IMR-90 (cell line): ENCODE results near the gene ZNF622. TPM values are rescaled to one million over a fixed set of nuclear protein-coding genes. Genes with fewer than 3 reads are reported as not detected.

Source experiments
- ATAC-seq: fragments of 200-7000 bp; cut with Tn5 transposase; 2 replicates; pipeline ENCODE4 v1.9.1; 2020; ENCODE audit warnings: low read depth, mild to moderate bottlenecking, moderate library complexity
- BruUV-seq: library from RNA; stranded (reverse); fragments of 400-500 nt; replicated peaks from 2 replicates; lab custom pipeline; 2021; lab: Mats Ljungman, UMichigan
- CTCF ChIA-PET: fragments of 300-600 bp; formaldehyde crosslinking; extraction: SDS; loops from one replicate; lab custom pipeline; 2021; ENCODE audit warnings: antibody characterized with exemption; lab: Yijun Ruan, JAX
- POLR2A ChIA-PET: fragments of 300-600 bp; sonication (Branson Sonifier 250); formaldehyde crosslinking; loops from one replicate; lab custom pipeline; 2022; ENCODE audit warnings: antibody characterized with exemption; ENCODE audit not compliant: unreplicated experiment; lab: Charles Lee
- DNase-seq: peaks from one replicate; pipeline ENCODE4 v3.0.0; 2013
- H2AFZ ChIP-seq: replicated peaks from 2 replicates; pipeline ENCODE3; 2013; ENCODE audit warnings: low read length, mild to moderate bottlenecking; ENCODE audit not compliant: poor library complexity
- H2AK5ac ChIP-seq: 2 replicates; pipeline ENCODE4 v1.6.1; 2013; ENCODE audit warnings: low read depth, low read length, inconsistent platforms
- H2AK9ac ChIP-seq: replicated peaks from 2 replicates; pipeline ENCODE3; 2013; ENCODE audit warnings: mild to moderate bottlenecking, low read depth, low read length, moderate library complexity; ENCODE audit not compliant: poor library complexity
- H2BK120ac ChIP-seq: 2 replicates; pipeline ENCODE4 v1.6.1; 2013; ENCODE audit warnings: low read depth, low read length, inconsistent platforms
- H2BK15ac ChIP-seq: 3 replicates; pipeline ENCODE4 v1.6.1; 2013; ENCODE audit warnings: low read depth, low read length, inconsistent platforms
- H2BK20ac ChIP-seq: 2 replicates; pipeline ENCODE4 v1.6.1; 2013; ENCODE audit warnings: low read depth, mild to moderate bottlenecking, inconsistent platforms, low read length, moderate library complexity
- H2BK5ac ChIP-seq: 2 replicates; pipeline ENCODE4 v1.6.1; 2013; ENCODE audit warnings: mild to moderate bottlenecking, low read depth, low read length, inconsistent platforms; ENCODE audit not compliant: poor library complexity, severe bottlenecking
- H3K14ac ChIP-seq: replicated peaks from 2 replicates; pipeline ENCODE4 v1.6.1; 2013; ENCODE audit warnings: low read depth, low read length, inconsistent platforms
- H3K18ac ChIP-seq: 2 replicates; pipeline ENCODE4 v1.6.1; 2013; ENCODE audit warnings: low read depth, low read length, control low read depth
- H3K23ac ChIP-seq: 2 replicates; pipeline ENCODE4 v1.6.1; 2013; ENCODE audit warnings: low read depth, low read length, inconsistent platforms
- H3K27ac ChIP-seq: 2 replicates; pipeline ENCODE4 v1.5.1; 2013; ENCODE audit warnings: mild to moderate bottlenecking, control low read depth, low read length; ENCODE audit not compliant: insufficient read depth
- H3K27me3 ChIP-seq: 2 replicates; pipeline ENCODE4 v1.6.1; 2013; ENCODE audit warnings: low read length; ENCODE audit not compliant: control insufficient read depth, insufficient read depth
- H3K36me3 ChIP-seq: 2 replicates; pipeline ENCODE4 v1.6.1; 2013; ENCODE audit warnings: low read length, mixed read lengths; ENCODE audit not compliant: control insufficient read depth, insufficient read depth
- H3K4ac ChIP-seq: 2 replicates; pipeline ENCODE4 v1.6.1; 2013; ENCODE audit warnings: low read depth, low read length, inconsistent platforms
- H3K4me1 ChIP-seq: 2 replicates; pipeline ENCODE4 v1.6.1; 2013; ENCODE audit warnings: low read length, mixed read lengths; ENCODE audit not compliant: control insufficient read depth, insufficient read depth
- H3K4me2 ChIP-seq: 2 replicates; pipeline ENCODE4 v1.6.1; 2013; ENCODE audit warnings: low read depth, mild to moderate bottlenecking, control low read depth, low read length, moderate library complexity
- H3K4me3 ChIP-seq: 2 replicates; pipeline ENCODE4 v1.5.1; 2013; ENCODE audit warnings: low read depth, mild to moderate bottlenecking, control low read depth, low read length, moderate library complexity; ENCODE audit not compliant: insufficient read depth
- H3K56ac ChIP-seq: 2 replicates; pipeline ENCODE4 v1.6.1; 2013; ENCODE audit warnings: low read length, inconsistent platforms; ENCODE audit not compliant: insufficient read depth; ENCODE audit errors: extremely low read depth
- H3K79me1 ChIP-seq, 2 experiments: 2 replicates each; pipeline ENCODE4 v1.6.1; 2013; ENCODE audit warnings: low read length in 2 of 2, inconsistent platforms in 1 of 2, low read depth in 1 of 2
- H3K9ac ChIP-seq: 2 replicates; pipeline ENCODE4 v1.6.1; 2013; ENCODE audit warnings: low read depth, low read length, control low read depth
- H3K9me1 ChIP-seq: 2 replicates; pipeline ENCODE4 v1.6.1; 2013; ENCODE audit warnings: low read length, inconsistent platforms; ENCODE audit not compliant: insufficient read depth
- H3K9me3 ChIP-seq: 2 replicates; pipeline ENCODE4 v1.6.1; 2013; ENCODE audit warnings: low read length; ENCODE audit not compliant: control insufficient read depth, insufficient read depth
- H4K20me1 ChIP-seq: 2 replicates; pipeline ENCODE4 v1.6.1; 2013; ENCODE audit warnings: low read length, inconsistent platforms; ENCODE audit not compliant: insufficient read depth
- H4K5ac ChIP-seq: 2 replicates; pipeline ENCODE4 v1.6.1; 2013; ENCODE audit warnings: mild to moderate bottlenecking, low read depth, low read length, control low read depth
- H4K8ac ChIP-seq, 2 experiments: 2 replicates each; pipeline ENCODE4 v1.6.1; 2013; ENCODE audit warnings: low read depth in 2 of 2, low read length in 2 of 2, control low read depth in 1 of 2, inconsistent platforms in 1 of 2
- H4K91ac ChIP-seq: 2 replicates; pipeline ENCODE4 v1.6.1; 2013; ENCODE audit warnings: low read depth, low read length, inconsistent platforms; ENCODE audit not compliant: insufficient read depth
- BHLHE40 ChIP-seq: fragments of 150-350 bp; IDR thresholded peaks from 2 replicates; pipeline ENCODE4 v1.6.1; 2016; ENCODE audit warnings: mild to moderate bottlenecking, low read depth, low read length
- CEBPB ChIP-seq: IDR thresholded peaks from 2 replicates; pipeline ENCODE4 v1.6.1; 2012; ENCODE audit warnings: low read depth, low read length, improper control_type of control experiment
- CHD1 ChIP-seq: IDR thresholded peaks from 2 replicates; pipeline ENCODE4 v1.6.1; 2012; ENCODE audit warnings: low read depth, low read length, improper control_type of control experiment
- CTCF ChIP-seq: conservative IDR thresholded peaks from 2 replicates; pipeline ENCODE4 v1.5.1; 2012; ENCODE audit warnings: mild to moderate bottlenecking, low read depth, low read length, improper control_type of control experiment
- ELK1 ChIP-seq: fragments of 150-350 bp; IDR thresholded peaks from 2 replicates; pipeline ENCODE4 v1.6.1; 2016; ENCODE audit warnings: low read depth, mild to moderate bottlenecking, low read length, moderate library complexity, borderline replicate concordance
- FOS ChIP-seq: fragments of 150-350 bp; IDR thresholded peaks from 2 replicates; pipeline ENCODE4 v1.6.1; 2016; ENCODE audit warnings: low read depth, low read length
- MAFK ChIP-seq: IDR thresholded peaks from 2 replicates; pipeline ENCODE4 v1.6.1; 2012; ENCODE audit warnings: low read depth, low read length, improper control_type of control experiment
- MAZ ChIP-seq: IDR thresholded peaks from 2 replicates; pipeline ENCODE4 v1.6.1; 2012; ENCODE audit warnings: low read depth, mild to moderate bottlenecking, low read length, improper control_type of control experiment, moderate library complexity, borderline replicate concordance
- MXI1 ChIP-seq: IDR thresholded peaks from 2 replicates; pipeline ENCODE4 v1.6.1; 2012; ENCODE audit warnings: low read depth, mild to moderate bottlenecking, low read length, moderate library complexity, borderline replicate concordance
- NFE2L2 ChIP-seq: fragments of 150-350 bp; IDR thresholded peaks from 2 replicates; pipeline ENCODE4 v1.6.1; 2016; ENCODE audit warnings: low read depth, mild to moderate bottlenecking, low read length
- POLR2A ChIP-seq: IDR thresholded peaks from 2 replicates; pipeline ENCODE4 v1.6.1; 2012; ENCODE audit warnings: mild to moderate bottlenecking, low read depth, low read length
- RAD21 ChIP-seq: IDR thresholded peaks from 2 replicates; pipeline ENCODE4 v1.6.1; 2012; ENCODE audit warnings: low read length, improper control_type of control experiment
- RCOR1 ChIP-seq: IDR thresholded peaks from 2 replicates; pipeline ENCODE4 v1.6.1; 2012; ENCODE audit warnings: mild to moderate bottlenecking, low read length, improper control_type of control experiment; ENCODE audit not compliant: insufficient replicate concordance
- RFX5 ChIP-seq: IDR thresholded peaks from 2 replicates; pipeline ENCODE4 v1.8.0; 2012; ENCODE audit warnings: low read depth, mild to moderate bottlenecking, low read length, moderate library complexity
- SMC3 ChIP-seq: fragments of 150-350 bp; IDR thresholded peaks from 2 replicates; pipeline ENCODE4 v1.6.1; 2016; ENCODE audit warnings: low read depth, mild to moderate bottlenecking, antibody characterized with exemption, low read length, moderate library complexity
- USF2 ChIP-seq: fragments of 150-350 bp; IDR thresholded peaks from 2 replicates; pipeline ENCODE4 v1.6.1; 2017; ENCODE audit warnings: mild to moderate bottlenecking, antibody characterized with exemption, low read length, low read depth
- WGBS, 2 experiments: methylation state at CpG; one replicate each; pipeline versions ENCODE4 v1.1.5 to v1.1.7; 2013; ENCODE audit warnings: missing lambda C conversion rate in 2 of 2; ENCODE audit not compliant: insufficient read length in 1 of 2; ENCODE audit errors: extremely low coverage in 2 of 2; 5-methylcytosine and 5-hydroxymethylcytosine counted together
- dilution Hi-C: fragments of 300-500 bp; cut with HindIII; formaldehyde crosslinking; loops from one replicate; pipeline ENCODE4 v1.14.3; 2018; ENCODE audit warnings: low sequenced_read_pairs; ENCODE audit not compliant: unreplicated experiment
- in situ Hi-C: fragments of 300-500 bp; cut with MboI; formaldehyde crosslinking; loops from 3 replicates; pipeline ENCODE4 v1.14.3; 2019; ENCODE audit warnings: low sequenced_read_pairs, inconsistent platforms, mixed read lengths
- intact Hi-C: fragments of 100-400 bp; cut with micrococcal nuclease; formaldehyde crosslinking; loops from 2 replicates; pipeline ENCODE4 v1.10.0; 2022
- polyA plus RNA-seq, 3 experiments: library from polyadenylated mRNA; depleted of rRNA; stranded (reverse); fragments of >200 nt; gene quantifications; 2 replicates each; pipeline ENCODE4 v1.2.3, GENCODE V29; 2012; ENCODE audit warnings: low replicate concordance in 1 of 3
- total RNA-seq: library from RNA; depleted of rRNA; stranded (reverse); fragments of >200 nt; gene quantifications from 2 replicates; pipeline ENCODE4 v1.2.3, GENCODE V29; 2012

Gene ZNF622
- total and polyA plus RNA-seq, 2 of the 4 experiments (the other 2 are of a cell fraction) = 19.5 to 49.3 TPM

GRCh38 chr5:16486711-16487111, 21.1 kb upstream of the ZNF622 start:
- Histone ChIP-seq H4K8ac (no peak overlapping the region), H3K4ac (no peak overlapping the region), H3K79me1 (no peaks in the 10 kb centered on the region), H3K4me1 (no peaks in the 10 kb centered on the region), H3K56ac (no peak overlapping the region), H2AK5ac (no peak overlapping the region), H4K20me1 (no peaks in the 10 kb centered on the region), H3K4me3 (no peak overlapping the region), H3K9me3 (no peaks in the 10 kb centered on the region), H3K18ac (no peak overlapping the region), H4K5ac (no peak overlapping the region), H3K9ac (no peak overlapping the region), H2AK9ac (no peak overlapping the region), H3K27me3 (peaks cover 34% of the 10 kb centered on the region), H3K14ac (no peak overlapping the region), H3K4me2 (no peak overlapping the region), H3K27ac (no peak overlapping the region), H2AFZ (no peak overlapping the region), H3K9me1 (no peaks in the 10 kb centered on the region), H4K91ac (no peak overlapping the region), H2BK20ac (no peak overlapping the region), H2BK5ac (no peak overlapping the region), H2BK120ac (no peak overlapping the region), H3K23ac (no peak overlapping the region), H2BK15ac (no peak overlapping the region), H3K36me3 (no peaks in the 10 kb centered on the region)
- POLR2A ChIA-PET = no interaction called here
- no CpG with 5 or more reads among the region's 4 CpGs for WGBS, 2 experiments
- intact Hi-C loops = loop anchor here (10.0 kb wide), 1 partner anchor 1828 kb away; no protein-coding TSS in a partner anchor
- no TSS peak for BruUV-seq
- ATAC-seq = no peak
- no peak for DNase-seq
- in situ Hi-C loops = loop anchor here (10.0 to 25.0 kb wide), 2 partner anchors 178 to 1826 kb away; no protein-coding TSS in a partner anchor
- dilution Hi-C loops = no loop called here
- CTCF ChIA-PET = no interaction called here
- TF ChIP-seq SMC3 (no peak), FOS (no peak), ELK1 (no peak), CEBPB (no peak), RAD21 (no peak), NFE2L2 (no peak), MXI1 (no peak), POLR2A (no peak), CHD1 (no peak), MAZ (no peak), USF2 (no peak), MAFK (no peak), BHLHE40 (no peak), CTCF (no peak), RFX5 (no peak), RCOR1 (no peak)
